GM12878 (cell line): Measurements from ENCODE around the gene GIGYF2. TPM values are rescaled to one million over a fixed set of nuclear protein-coding genes. Genes with fewer than 3 reads are reported as not detected.

Experiments used
- ATAC-seq: fragments of 200-7000 bp; cut with Tn5 transposase; 3 replicates; pipeline ENCODE4 v1.9.1; 2020; ENCODE audit warnings: mild to moderate bottlenecking, moderate library complexity
- BruUV-seq: library from RNA; stranded (reverse); fragments of 400-500 nt; replicated peaks from 2 replicates; lab custom pipeline; 2021; lab: Mats Ljungman, UMichigan
- CTCF ChIA-PET: fragments of 300-600 bp; sonication (Branson Sonifier 250); formaldehyde crosslinking; extraction: SDS; loops from one replicate; lab custom pipeline; 2021; ENCODE audit warnings: inconsistent platforms; lab: Yijun Ruan, JAX
- POLR2A ChIA-PET: fragments of 350-600 bp; formaldehyde crosslinking; extraction: SDS; loops from one replicate; lab custom pipeline; 2021; ENCODE audit warnings: inconsistent platforms; lab: Charles Lee
- RAD21 ChIA-PET: fragments of 300-600 bp; sonication (Branson Sonifier 250); formaldehyde crosslinking; loops from one replicate; lab custom pipeline; 2023; ENCODE audit warnings: antibody characterized with exemption; ENCODE audit not compliant: unreplicated experiment; lab: Charles Lee
- SMC1A ChIA-PET: fragments of 300-600 bp; sonication (Branson Sonifier 250); formaldehyde crosslinking; loops from one replicate; lab custom pipeline; 2023; ENCODE audit not compliant: unreplicated experiment, uncharacterized antibody; lab: Charles Lee
- DNase-seq: peaks from one replicate; pipeline ENCODE4 v3.0.0-alpha.2; 2011; ENCODE audit warnings: low read depth, low spot score
- FAIRE-seq: peaks from 3 replicates; lab custom pipeline; 2011; peaks lifted over from hg19 to GRCh38; lab: Jason Lieb, UNC
- H2AFZ ChIP-seq: 2 replicates; pipeline ENCODE4 v1.6.0; 2011; ENCODE audit warnings: low read depth, low read length, control low read depth; ENCODE audit not compliant: control insufficient read depth
- H3K27ac ChIP-seq: 2 replicates; pipeline ENCODE4 v1.5.1; 2011; ENCODE audit warnings: control low read depth; ENCODE audit not compliant: control insufficient read depth, insufficient read depth
- H3K27me3 ChIP-seq, 2 experiments: replicated peaks in 1 of 2; 2 replicates each; pipeline versions ENCODE4 v1.6.0 to v1.6.1; 2011; ENCODE audit warnings: low read length in 1 of 2; ENCODE audit not compliant: control insufficient read depth in 2 of 2, insufficient read depth in 2 of 2
- H3K36me3 ChIP-seq, 2 experiments: 2 replicates each; pipeline ENCODE4 v1.5.1; 2011; ENCODE audit warnings: low read length in 1 of 2; ENCODE audit not compliant: control insufficient read depth in 2 of 2, insufficient read depth in 2 of 2
- H3K4me1 ChIP-seq: 2 replicates; pipeline ENCODE4 v1.6.1; 2011; ENCODE audit warnings: mild to moderate bottlenecking, low read length, moderate library complexity, mixed read lengths; ENCODE audit not compliant: control insufficient read depth, insufficient read depth
- H3K4me2 ChIP-seq: 2 replicates; pipeline ENCODE4 v1.6.0; 2011; ENCODE audit warnings: control low read depth; ENCODE audit not compliant: control insufficient read depth, insufficient read depth
- H3K4me3 ChIP-seq: fragments of 200-600 bp; sonication (generic); 2 replicates; pipeline ENCODE4 v1.5.1; 2016
- H3K79me2 ChIP-seq: 2 replicates; pipeline ENCODE4 v1.6.0; 2011; ENCODE audit warnings: low read length; ENCODE audit not compliant: control insufficient read depth, insufficient read depth
- H3K9ac ChIP-seq: 2 replicates; pipeline ENCODE4 v1.8.0; 2011; ENCODE audit warnings: low read length, control low read depth, mixed read lengths; ENCODE audit not compliant: control insufficient read depth, insufficient read depth
- H3K9me3 ChIP-seq: replicated peaks from 3 replicates; pipeline ENCODE4 v1.5.1; 2011; ENCODE audit warnings: mild to moderate bottlenecking, low read length; ENCODE audit not compliant: control insufficient read depth, insufficient read depth
- H4K20me1 ChIP-seq: 2 replicates; pipeline ENCODE4 v1.6.0; 2011; ENCODE audit not compliant: control insufficient read depth, insufficient read depth
- BCL3 ChIP-seq: IDR thresholded peaks from 2 replicates; pipeline ENCODE4 v1.6.1; 2011; ENCODE audit warnings: borderline replicate concordance, low read depth, mild to moderate bottlenecking, moderate library complexity, low read length; ENCODE audit not compliant: insufficient read depth, poor library complexity, severe bottlenecking
- CEBPZ ChIP-seq: fragments of 150-350 bp; IDR thresholded peaks from 2 replicates; pipeline ENCODE4 v1.6.1; 2016; ENCODE audit warnings: low read depth, low read length
- CHD1 ChIP-seq: IDR thresholded peaks from 2 replicates; pipeline ENCODE4 v1.6.1; 2012; ENCODE audit warnings: low read depth, low read length, improper control_type of control experiment
- CHD4 ChIP-seq: fragments of 200-600 bp; sonication (generic); IDR thresholded peaks from 2 replicates; pipeline ENCODE4 v1.6.1; 2016; ENCODE audit warnings: mild to moderate bottlenecking
- GATAD2B ChIP-seq: fragments of 450-650 bp; conservative IDR thresholded peaks from 2 replicates; pipeline ENCODE4 v1.6.1; 2017; ENCODE audit warnings: low read depth, mild to moderate bottlenecking, moderate library complexity
- MTA2 ChIP-seq: fragments of 450-650 bp; IDR thresholded peaks from 2 replicates; pipeline ENCODE4 v1.6.1; 2016; ENCODE audit warnings: low read depth, mild to moderate bottlenecking, moderate library complexity
- MYB ChIP-seq: fragments of 150-350 bp; IDR thresholded peaks from 2 replicates; pipeline ENCODE4 v1.6.1; 2014; ENCODE audit warnings: mild to moderate bottlenecking, low read depth, low read length, borderline replicate concordance
- MYC ChIP-seq: IDR thresholded peaks from 2 replicates; pipeline ENCODE4 v1.6.1; 2011; ENCODE audit warnings: mild to moderate bottlenecking, low read length, moderate library complexity, inconsistent platforms; ENCODE audit not compliant: insufficient read depth, insufficient replicate concordance, insufficient read length, severe bottlenecking
- PKNOX1 ChIP-seq: fragments of 450-650 bp; IDR thresholded peaks from 2 replicates; pipeline ENCODE4 v1.6.1; 2016; ENCODE audit warnings: mild to moderate bottlenecking
- PML ChIP-seq: IDR thresholded peaks from 2 replicates; pipeline ENCODE4 v1.6.1; 2012; ENCODE audit warnings: low read length, inconsistent platforms
- RAD51 ChIP-seq: fragments of 450-650 bp; IDR thresholded peaks from 2 replicates; pipeline ENCODE4 v1.6.1; 2016; ENCODE audit warnings: moderate library complexity, mild to moderate bottlenecking, inconsistent platforms
- RELA ChIP-seq: fragments of 450-650 bp; IDR thresholded peaks from 2 replicates; pipeline ENCODE4 v1.8.0; 2014; ENCODE audit warnings: borderline replicate concordance; ENCODE audit not compliant: partially characterized antibody
- RFX5 ChIP-seq: IDR thresholded peaks from 2 replicates; pipeline ENCODE4 v1.6.1; 2011; ENCODE audit warnings: low read depth, low read length, improper control_type of control experiment
- SP1 ChIP-seq: IDR thresholded peaks from one replicate; pipeline ENCODE4 v1.6.1; 2011; ENCODE audit warnings: low read depth, low read length
- SREBF1 ChIP-seq: IDR thresholded peaks from 2 replicates; pipeline ENCODE4 v1.6.1; 2012; ENCODE audit warnings: mild to moderate bottlenecking, low read length
- TBL1XR1 ChIP-seq: IDR thresholded peaks from 2 replicates; pipeline ENCODE4 v1.6.1; 2012; ENCODE audit warnings: low read depth, low read length, improper control_type of control experiment
- TCF3 ChIP-seq: IDR thresholded peaks from 2 replicates; pipeline ENCODE4 v1.6.1; 2012; ENCODE audit warnings: low read depth, mild to moderate bottlenecking, low read length, borderline replicate concordance; ENCODE audit not compliant: insufficient read depth
- ZBTB33 ChIP-seq: fragments of 450-650 bp; IDR thresholded peaks from 2 replicates; pipeline ENCODE4 v1.6.1; 2017; ENCODE audit warnings: mild to moderate bottlenecking
- ZNF217 ChIP-seq: fragments of 450-650 bp; IDR thresholded peaks from 2 replicates; pipeline ENCODE4 v1.6.1; 2017; ENCODE audit warnings: antibody characterized with exemption, mild to moderate bottlenecking
- WGBS: methylation state at CpG from one replicate; pipeline ENCODE4 v1.1.6; 2016; ENCODE audit warnings: low lambda C conversion rate; ENCODE audit not compliant: insufficient replicate concordance, insufficient coverage; ENCODE audit errors: missing lambda C conversion rate; 5-methylcytosine and 5-hydroxymethylcytosine counted together
- in situ Hi-C: fragments of 300-500 bp; cut with MboI; formaldehyde crosslinking; loops from 9 replicates; pipeline ENCODE4 v1.14.3; 2018; ENCODE audit warnings: mixed read lengths
- intact Hi-C: fragments of 100-400 bp; cut with micrococcal nuclease; formaldehyde crosslinking; loops from one replicate; pipeline ENCODE4 v1.14.2; 2022; ENCODE audit not compliant: unreplicated experiment
- polyA plus RNA-seq, 11 experiments: library from polyadenylated mRNA; depleted of rRNA in 4 of 11; unstranded in 6 of 11; stranded (reverse) in 5 of 11; fragments of >200 nt; fragmentation: Nextera tagmentation in 4 of 11; fragmentation: Illumina TruSeq in 1 of 11; extraction: Ambion mirVana in 4 of 11; extraction: Trizol in 1 of 11; gene quantifications; 1 replicate in 1 of 11; 2 replicates in 10 of 11; pipeline versions ENCODE4 v1.2.1 to v1.2.3, GENCODE V29; 2011 to 2016; ENCODE audit warnings: inconsistent platforms in 2 of 11, missing spikeins in 2 of 11, low read depth in 1 of 11
- total RNA-seq, 4 experiments: library from RNA; depleted of rRNA in 3 of 4; stranded (reverse); fragments of >200 nt in 3 of 4; fragmentation: Illumina TruSeq in 1 of 4; extraction: Trizol in 1 of 4; gene quantifications; 2 replicates each; pipeline versions ENCODE4 v1.2.1 to v1.2.3, GENCODE V29; 2013 to 2021

The GIGYF2 gene
- total and polyA plus RNA-seq, 10 of the 15 experiments (the other 5 are each of a cell fraction or from before 2014, with no cell fraction given): 12.2 to 47.2 (median 39.0) TPM

GRCh38 chr2:232721261-232721660, 24.1 kb downstream of the GIGYF2 start:
- BruUV-seq: no TSS peak
- RAD21 ChIA-PET: no interaction called here
- no peak overlapping the region for H3K27ac ChIP-seq
- peaks cover 25% of the 10 kb centered on the region for H3K79me2 ChIP-seq
- no peak for TF ChIP-seq CHD4
- no peak for TF ChIP-seq PML
- no peak for TF ChIP-seq ZNF217
- no peak for TF ChIP-seq TBL1XR1
- no peak for TF ChIP-seq RFX5
- no peak for TF ChIP-seq MYB
- no peak for TF ChIP-seq CEBPZ
- no peak for TF ChIP-seq SP1
- no peak for TF ChIP-seq RELA
- TF ChIP-seq MYC: no peak
- no peak for TF ChIP-seq CHD1
- TF ChIP-seq PKNOX1: no peak
- TF ChIP-seq TCF3: no peak
- no peak for TF ChIP-seq SREBF1
- no peak for TF ChIP-seq ZBTB33
- no peak for TF ChIP-seq GATAD2B
- TF ChIP-seq RAD51: no peak
- no peak for TF ChIP-seq BCL3
- TF ChIP-seq MTA2: no peak
- TF ChIP-seq, all 136 proteins: peak for 0
- ATAC-seq (no peak), DNase-seq (no peak), FAIRE-seq (no peak)
- ChIA-PET CTCF (no interaction called here), SMC1A (no interaction called here), POLR2A (no interaction called here)
- WGBS: 79% methylated on average over 2 of the region's 2 CpGs
- H2AFZ ChIP-seq: no peak overlapping the region
- in situ Hi-C loops (no loop called here), intact Hi-C loops (no loop called here)
- H3K4me2 ChIP-seq: no peak overlapping the region
- peaks cover 4 to 20% of the 10 kb centered on the region in 2 experiments for H3K36me3 ChIP-seq
- peaks cover 3% of the 10 kb centered on the region; the same call in 2 of the 3 replicates for H3K9me3 ChIP-seq
- H3K9ac ChIP-seq: no peak overlapping the region
- H4K20me1 ChIP-seq: no peaks in the 10 kb centered on the region
- H3K27me3 ChIP-seq: no peaks in the 10 kb centered on the region
- no peaks in the 10 kb centered on the region; the same call in 1 of the 2 replicates for H3K4me1 ChIP-seq
- H3K4me3 ChIP-seq: no peak overlapping the region
